K562 (cell line): ENCODE data around the gene FCGR3A. TPM values are rescaled to one million over a fixed set of nuclear protein-coding genes. Genes with fewer than 3 reads are reported as not detected.

ENCODE experiments used
- ARID1B ChIP-seq: fragments of 450-650 bp; IDR thresholded peaks from 2 replicates; pipeline ENCODE4 v1.6.1; 2016; ENCODE audit warnings: antibody characterized with exemption, mild to moderate bottlenecking, inconsistent platforms
- BMI1 ChIP-seq: fragments of 150-350 bp; IDR thresholded peaks from 2 replicates; pipeline ENCODE4 v1.6.1; 2014; ENCODE audit warnings: low read length
- BRD4 ChIP-seq: fragments of 200-600 bp; sonication (generic); IDR thresholded peaks from 2 replicates; pipeline ENCODE4 v1.6.1; 2017; ENCODE audit warnings: inconsistent platforms
- CEBPG ChIP-seq, 3 experiments: fragments of 200-800 bp in 1 of 3; sonication (Bioruptor generic) in 1 of 3; sonication (generic) in 1 of 3; formaldehyde crosslinking in 1 of 3; IDR thresholded peaks in 2 of 3; conservative IDR thresholded peaks in 1 of 3; 2 replicates each; pipeline versions ENCODE4 v1.6.1 to v1.8.0; 2016 to 2022; ENCODE audit warnings: missing compliant biosample characterization in 2 of 3, missing genetic modification characterization in 2 of 3, mild to moderate bottlenecking in 1 of 3, missing genetic modification reagents in 1 of 3
- CLOCK ChIP-seq: fragments of 250-450 bp; sonication (Bioruptor Pico); IDR thresholded peaks from 2 replicates; pipeline ENCODE4 v1.4.0; 2020; ENCODE audit warnings: mild to moderate bottlenecking, moderate library complexity, borderline replicate concordance
- CXXC5 ChIP-seq: fragments of 250-450 bp; sonication (Bioruptor Pico); IDR thresholded peaks from 2 replicates; pipeline ENCODE4 v1.8.0; 2022; ENCODE audit warnings: inconsistent platforms, mild to moderate bottlenecking, moderate library complexity
- EP300 ChIP-seq: IDR thresholded peaks from 2 replicates; pipeline ENCODE4 v1.6.1; 2012; ENCODE audit warnings: low read length, improper control_type of control experiment
- ERF ChIP-seq: fragments of 450-650 bp; formaldehyde crosslinking; IDR thresholded peaks from 2 replicates; pipeline ENCODE4 v1.4.0; 2020; ENCODE audit warnings: mild to moderate bottlenecking, mixed read lengths
- GATAD2B ChIP-seq: fragments of 450-650 bp; IDR thresholded peaks from 2 replicates; pipeline ENCODE4 v1.6.1; 2017; ENCODE audit warnings: mild to moderate bottlenecking, borderline replicate concordance
- HBP1 ChIP-seq: fragments of 450-650 bp; formaldehyde crosslinking; IDR thresholded peaks from 2 replicates; pipeline ENCODE4 v1.4.0; 2022; ENCODE audit warnings: missing genetic modification characterization
- HNRNPL ChIP-seq: fragments of 200-400 bp; formaldehyde crosslinking; IDR thresholded peaks from 2 replicates; pipeline ENCODE4 v1.6.1; 2017; ENCODE audit warnings: low read depth, mild to moderate bottlenecking, low read length
- KAT8 ChIP-seq: fragments of 450-650 bp; IDR thresholded peaks from 2 replicates; pipeline ENCODE4 v1.6.1; 2016; ENCODE audit warnings: low read depth, mild to moderate bottlenecking
- MLLT1 ChIP-seq, 2 experiments: fragments of 450-650 bp; IDR thresholded peaks; 2 replicates each; pipeline ENCODE4 v1.6.1; 2016
- NCOR1 ChIP-seq: fragments of 450-650 bp; IDR thresholded peaks from 2 replicates; pipeline ENCODE4 v1.6.1; 2016; ENCODE audit warnings: mild to moderate bottlenecking, moderate library complexity
- POLR3G ChIP-seq: IDR thresholded peaks from 2 replicates; pipeline ENCODE4 v1.6.1; 2011; ENCODE audit not compliant: insufficient read length, insufficient replicate concordance; ENCODE audit errors: extremely low read depth
- RCOR1 ChIP-seq, 2 experiments: IDR thresholded peaks; 2 replicates each; pipeline ENCODE4 v1.6.1; 2012; ENCODE audit warnings: low read depth in 2 of 2, low read length in 2 of 2, borderline replicate concordance in 1 of 2, improper control_type of control experiment in 1 of 2
- SNRNP70 ChIP-seq: fragments of 200-400 bp; formaldehyde crosslinking; optimal IDR thresholded peaks from 2 replicates; pipeline ENCODE3; 2017; ENCODE audit warnings: low read depth, low read length
- TAL1 ChIP-seq: fragments of 450-650 bp; IDR thresholded peaks from 2 replicates; pipeline ENCODE4 v1.6.1; 2016; ENCODE audit warnings: mild to moderate bottlenecking
- TCF3 ChIP-seq: sonication (generic); formaldehyde crosslinking; IDR thresholded peaks from 2 replicates; pipeline ENCODE4 v1.4.0; 2020; ENCODE audit warnings: mild to moderate bottlenecking, missing genetic modification reagents
- ZFP30 ChIP-seq: fragments of 250-450 bp; sonication (Bioruptor Pico); IDR thresholded peaks from 2 replicates; pipeline ENCODE4 v1.8.0; 2022; ENCODE audit warnings: moderate library complexity, mild to moderate bottlenecking, inconsistent platforms, borderline replicate concordance
- ZFPM2 ChIP-seq: fragments of 250-450 bp; sonication (Bioruptor Pico); IDR thresholded peaks from 2 replicates; pipeline ENCODE4 v1.5.1; 2022; ENCODE audit warnings: mild to moderate bottlenecking
- polyA plus RNA-seq, 8 experiments: library from polyadenylated mRNA; depleted of rRNA in 4 of 8; stranded (reverse) in 5 of 8; unstranded in 3 of 8; fragments of >200 nt; fragmentation: Nextera tagmentation in 2 of 8; fragmentation: Illumina TruSeq in 1 of 8; extraction: Ambion mirVana in 2 of 8; extraction: Trizol in 1 of 8; gene quantifications; 2 replicates each; pipeline versions ENCODE4 v1.2.1 to v1.2.3, GENCODE V29; 2011 to 2014; ENCODE audit warnings: inconsistent platforms in 1 of 8, missing spikeins in 1 of 8
- total RNA-seq, 7 experiments: library from RNA; depleted of rRNA in 6 of 7; stranded (reverse); fragments of >200 nt in 6 of 7; fragmentation: Illumina TruSeq in 2 of 7; extraction: Trizol in 2 of 7; gene quantifications; 2 replicates each; pipeline versions ENCODE4 v1.2.1 to v1.2.3, GENCODE V29; 2011 to 2021; ENCODE audit warnings: low replicate concordance in 1 of 7
- TF ChIP-seq, protein P1 (sequence below): sonication (generic); formaldehyde crosslinking; IDR thresholded peaks from 2 replicates; pipeline ENCODE4 v1.8.0; 2023; ENCODE audit warnings: mild to moderate bottlenecking, missing genetic modification reagents

Gene FCGR3A
- total and polyA plus RNA-seq, 9 of the 15 experiments (the other 6 are each of a cell fraction or from before 2014, with no cell fraction given) = 0.04 to 0.29 (median 0.14) TPM; not detected in 3

- TF ChIP-seq CEBPG (CRISPR knock-in tag; IDR thresholded peaks at IDR 0.05) = peak; percentile 66; the same call in 1 of the 2 replicates
- TF ChIP-seq CEBPG (tag; conservative IDR thresholded peaks at IDR 0.05 in 1 of 2, IDR thresholded peaks at IDR 0.05 in 1 of 2) = peak; percentile 7 to 69; a peak in 2 of 4 replicates
- no peak for TF ChIP-seq BMI1
- TF ChIP-seq, protein P1, sequence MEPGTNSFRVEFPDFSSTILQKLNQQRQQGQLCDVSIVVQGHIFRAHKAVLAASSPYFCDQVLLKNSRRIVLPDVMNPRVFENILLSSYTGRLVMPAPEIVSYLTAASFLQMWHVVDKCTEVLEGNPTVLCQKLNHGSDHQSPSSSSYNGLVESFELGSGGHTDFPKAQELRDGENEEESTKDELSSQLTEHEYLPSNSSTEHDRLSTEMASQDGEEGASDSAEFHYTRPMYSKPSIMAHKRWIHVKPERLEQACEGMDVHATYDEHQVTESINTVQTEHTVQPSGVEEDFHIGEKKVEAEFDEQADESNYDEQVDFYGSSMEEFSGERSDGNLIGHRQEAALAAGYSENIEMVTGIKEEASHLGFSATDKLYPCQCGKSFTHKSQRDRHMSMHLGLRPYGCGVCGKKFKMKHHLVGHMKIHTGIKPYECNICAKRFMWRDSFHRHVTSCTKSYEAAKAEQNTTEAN (CRISPR knock-in tag) = no peak
- no peak for TF ChIP-seq SNRNP70
- peak; percentile 73 for TF ChIP-seq ARID1B
- TF ChIP-seq ZFP30 = no peak
- no peak for TF ChIP-seq NCOR1
- peak; percentile 18; the same call in 1 of the 2 replicates for TF ChIP-seq CXXC5 (CRISPR knock-in tag)
- TF ChIP-seq TCF3 (CRISPR knock-in tag) = peak; percentile 72
- TF ChIP-seq MLLT1 (IDR thresholded peaks at IDR 0.05) = peak in 1 of 2 experiments; percentile 57; a peak in 1 of 4 replicates
- no peak for TF ChIP-seq ZFPM2 (CRISPR knock-in tag)
- TF ChIP-seq RCOR1 (IDR thresholded peaks at IDR 0.05; ENCODE audit: borderline replicate concordance in 1 of 2, low read depth in 2 of 2, low read length in 2 of 2) = peak in 1 of 2 experiments; percentile 87; a peak in 2 of 4 replicates
- TF ChIP-seq GATAD2B = no peak
- TF ChIP-seq HBP1 (CRISPR knock-in tag) = no peak
- no peak for TF ChIP-seq KAT8
- TF ChIP-seq EP300 = peak; percentile 45; the same call in 1 of the 2 replicates
- no peak for TF ChIP-seq HNRNPL
- TF ChIP-seq ERF (CRISPR knock-in tag) = no peak
- no peak for TF ChIP-seq BRD4
- peak; percentile 16; the same call in 1 of the 2 replicates for TF ChIP-seq TAL1
- no peak for TF ChIP-seq POLR3G
- no peak for TF ChIP-seq CLOCK
Observed at GRCh38 chr1:161494091-161494735, 55.4 kb downstream of the FCGR3A start (continued).
